ENCODE data around the gene UBASH3A. TPM values are rescaled to one million over a fixed set of nuclear protein-coding genes. Genes with fewer than 3 reads are reported as not detected.

The UBASH3A gene
- total RNA-seq, 2 experiments from 2014 or later = not detected

- Histone ChIP-seq H3K4me3 (ENCODE audit: low read depth, low read length, poor library complexity, severe bottlenecking) (peak within 1 kb of the TSS; percentile 75), H3K4me2 (ENCODE audit: low read length) (peak within 1 kb of the TSS; percentile 96), H3K36me3 (ENCODE audit: insufficient read depth, low read length) (no peaks in the 10 kb centered on the region), H4K20me1 (ENCODE audit: insufficient read depth, low read length) (no peaks in the 10 kb centered on the region), H3K27ac (ENCODE audit: low read depth, low read length, poor library complexity, severe bottlenecking) (no peak within 1 kb of the TSS), H3K9me3 (ENCODE audit: low read length) (no peaks in the 10 kb centered on the region), H2AFZ (ENCODE audit: low read length) (peak within 1 kb of the TSS; percentile 72), H3K4me1 (ENCODE audit: insufficient read depth, low read length, poor library complexity, severe bottlenecking) (peaks cover 17% of the 10 kb centered on the region), H3K9me2 (ENCODE audit: insufficient read depth, low read length) (no peaks in the 10 kb centered on the region), H3K79me2 (ENCODE audit: insufficient read depth, low read depth, low read length) (no peaks in the 10 kb centered on the region)
- TF ChIP-seq, protein P1, sequence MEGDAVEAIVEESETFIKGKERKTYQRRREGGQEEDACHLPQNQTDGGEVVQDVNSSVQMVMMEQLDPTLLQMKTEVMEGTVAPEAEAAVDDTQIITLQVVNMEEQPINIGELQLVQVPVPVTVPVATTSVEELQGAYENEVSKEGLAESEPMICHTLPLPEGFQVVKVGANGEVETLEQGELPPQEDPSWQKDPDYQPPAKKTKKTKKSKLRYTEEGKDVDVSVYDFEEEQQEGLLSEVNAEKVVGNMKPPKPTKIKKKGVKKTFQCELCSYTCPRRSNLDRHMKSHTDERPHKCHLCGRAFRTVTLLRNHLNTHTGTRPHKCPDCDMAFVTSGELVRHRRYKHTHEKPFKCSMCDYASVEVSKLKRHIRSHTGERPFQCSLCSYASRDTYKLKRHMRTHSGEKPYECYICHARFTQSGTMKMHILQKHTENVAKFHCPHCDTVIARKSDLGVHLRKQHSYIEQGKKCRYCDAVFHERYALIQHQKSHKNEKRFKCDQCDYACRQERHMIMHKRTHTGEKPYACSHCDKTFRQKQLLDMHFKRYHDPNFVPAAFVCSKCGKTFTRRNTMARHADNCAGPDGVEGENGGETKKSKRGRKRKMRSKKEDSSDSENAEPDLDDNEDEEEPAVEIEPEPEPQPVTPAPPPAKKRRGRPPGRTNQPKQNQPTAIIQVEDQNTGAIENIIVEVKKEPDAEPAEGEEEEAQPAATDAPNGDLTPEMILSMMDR (conservative IDR thresholded peaks at IDR 0.05; ENCODE audit: low read length) = peak; percentile 21; the same call in 1 of the 2 replicates
- no peak for TF ChIP-seq EZH2phosphoT487 (IDR thresholded peaks at IDR 0.05; ENCODE audit: borderline replicate concordance, low read depth, low read length)
- intact Hi-C loops (cut with micrococcal nuclease; ENCODE audit: unreplicated experiment) = loop anchor here (1.0 to 2.0 kb wide), 2 partner anchors 35 to 39 kb away; no protein-coding TSS in a partner anchor
- BruUV-seq (replicated peaks) = no TSS peak
- ChIA-PET CTCF (ENCODE audit: unreplicated experiment) (no interaction called here), POLR2A (interaction anchor here (1.0 kb wide), 1 partner anchor 31 kb away, joined by 3 read pairs; no protein-coding TSS in a partner anchor)
- DNase-seq (ENCODE audit: low spot score) = peak; percentile 99
Measured at GRCh38 chr21:42496120-42496838, 92.6 kb downstream of the UBASH3A start, which contains the start of gene RSPH1. TSS of gene RSPH1 (minus strand) at chr21:42496224. CDS start at chr21:42496186, 38 bp downstream.

DNA sequence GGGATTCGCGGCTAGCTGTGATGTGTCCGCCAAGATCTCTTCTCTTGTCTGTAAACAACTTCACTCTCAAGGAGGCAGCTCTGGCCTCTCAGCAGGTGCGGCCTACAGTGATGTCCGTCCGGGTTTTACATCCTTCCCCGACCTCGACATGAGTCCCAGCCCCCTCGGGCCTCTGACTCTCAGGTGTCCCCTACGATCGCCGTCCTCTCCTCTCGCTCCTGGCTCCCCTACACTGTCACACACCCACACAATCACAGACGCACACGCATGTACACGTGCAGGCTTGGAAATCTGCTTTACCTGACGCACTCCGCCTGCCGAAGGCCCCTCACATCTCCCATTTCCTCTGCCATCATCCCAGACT is 93.1 kb downstream of the UBASH3A start:
- Histone ChIP-seq H3K4me2 (ENCODE audit: low read length) (peak overlapping the region; percentile 96), H3K4me3 (ENCODE audit: low read depth, low read length, poor library complexity, severe bottlenecking) (peak overlapping the region; percentile 75), H4K20me1 (ENCODE audit: insufficient read depth, low read length) (no peaks in the 10 kb centered on the region), H3K79me2 (ENCODE audit: insufficient read depth, low read depth, low read length) (no peaks in the 10 kb centered on the region), H2AFZ (ENCODE audit: low read length) (peak overlapping the region; percentile 72), H3K36me3 (ENCODE audit: insufficient read depth, low read length) (no peaks in the 10 kb centered on the region), H3K9me2 (ENCODE audit: insufficient read depth, low read length) (no peaks in the 10 kb centered on the region), H3K27ac (ENCODE audit: low read depth, low read length, poor library complexity, severe bottlenecking) (no peak overlapping the region), H3K4me1 (ENCODE audit: insufficient read depth, low read length, poor library complexity, severe bottlenecking) (peaks cover 16% of the 10 kb centered on the region), H3K9me3 (ENCODE audit: low read length) (no peaks in the 10 kb centered on the region)
- no peak for TF ChIP-seq EZH2phosphoT487 (IDR thresholded peaks at IDR 0.05; ENCODE audit: borderline replicate concordance, low read depth, low read length)
- TF ChIP-seq, protein P1 (conservative IDR thresholded peaks at IDR 0.05; ENCODE audit: low read length) = no peak
- DNase-seq (ENCODE audit: low spot score) = no peak
- POLR2A ChIA-PET = interaction anchor here (1.0 kb wide), 1 partner anchor 31 kb away, joined by 3 read pairs; no protein-coding TSS in a partner anchor
- CTCF ChIA-PET (ENCODE audit: unreplicated experiment) = no interaction called here
- TSS peak; percentile 84 for BruUV-seq (replicated peaks)
- intact Hi-C loops (cut with micrococcal nuclease; ENCODE audit: unreplicated experiment) = loop anchor here (1.0 to 2.0 kb wide), 2 partner anchors 36 to 38 kb away; no protein-coding TSS in a partner anchor

Small RNAs within 50 kb of the gene (small RNA-seq; reads per million reads assigned to genes)
- not detected for gene RNU6-1149P

Other genes starting within 250 kb of the UBASH3A start
- 13.2 and 16.7 TPM in 2 replicates for gene ABCG1, start 184.8 kb upstream of the UBASH3A start, total RNA-seq (2014; rRNA removed; shearing (Covaris generic))
- 17.3 and 18.8 TPM in 2 replicates for gene ABCG1, start 184.8 kb upstream of the UBASH3A start, total RNA-seq (2022)
- not detected in 2 replicates for gene TFF3, start 88.5 kb upstream of the UBASH3A start, total RNA-seq (2014; rRNA removed; shearing (Covaris generic))
- not detected in 2 replicates for gene TFF3, start 88.5 kb upstream of the UBASH3A start, total RNA-seq (2022)
- gene TFF2, start 52.9 kb upstream of the UBASH3A start, total RNA-seq (2014; rRNA removed; shearing (Covaris generic)) = not detected in 2 replicates
- not detected in 2 replicates for gene TFF2, start 52.9 kb upstream of the UBASH3A start, total RNA-seq (2022)
- gene TFF1, start 37.4 kb upstream of the UBASH3A start, total RNA-seq (2014; rRNA removed; shearing (Covaris generic)) = not detected in 2 replicates
- not detected in 2 replicates for gene TFF1, start 37.4 kb upstream of the UBASH3A start, total RNA-seq (2022)
- gene TMPRSS3, start 7.8 kb upstream of the UBASH3A start, total RNA-seq (2014; rRNA removed; shearing (Covaris generic)) = not detected in 2 replicates
- not detected in 2 replicates for gene TMPRSS3, start 7.8 kb upstream of the UBASH3A start, total RNA-seq (2022)
- gene RSPH1, start 92.3 kb downstream of the UBASH3A start, total RNA-seq (2014; rRNA removed; shearing (Covaris generic)) = 1.9 and 3.9 TPM in 2 replicates
- gene RSPH1, start 92.3 kb downstream of the UBASH3A start, total RNA-seq (2022) = 2.5 and 3.5 TPM in 2 replicates
- 20.5 and 27.6 TPM in 2 replicates for gene SLC37A1, start 110.0 kb downstream of the UBASH3A start, total RNA-seq (2014; rRNA removed; shearing (Covaris generic))
- gene SLC37A1, start 110.0 kb downstream of the UBASH3A start, total RNA-seq (2022) = 22.5 and 29.4 TPM in 2 replicates
- gene PDE9A, start 249.7 kb downstream of the UBASH3A start, total RNA-seq (2014; rRNA removed; shearing (Covaris generic)) = 8.0 and 11.4 TPM in 2 replicates
- 20.3 and 22.4 TPM in 2 replicates for gene PDE9A, start 249.7 kb downstream of the UBASH3A start, total RNA-seq (2022)